H1 (cell line): ENCODE data around the gene MPV17L2. TPM values are rescaled to one million over a fixed set of nuclear protein-coding genes. Genes with fewer than 3 reads are reported as not detected.

Experiments
- BACH1 ChIP-seq: IDR thresholded peaks from 2 replicates; pipeline ENCODE4 v1.6.1; 2012; ENCODE audit warnings: low read length, improper control_type of control experiment
- CBX8 ChIP-seq: fragments of 300-800, 300-1000 bp; sonication (generic); IDR thresholded peaks from 2 replicates; pipeline ENCODE4 v1.7.1; 2016; ENCODE audit warnings: low read depth, low read length, borderline replicate concordance
- CEBPB ChIP-seq: IDR thresholded peaks from 2 replicates; pipeline ENCODE4 v1.6.1; 2012; ENCODE audit warnings: low read depth, low read length
- JUND ChIP-seq: IDR thresholded peaks from 2 replicates; pipeline ENCODE4 v1.6.1; 2011; ENCODE audit warnings: mild to moderate bottlenecking, improper control_type of control experiment, low read length
- KDM5A ChIP-seq: fragments of 200-600 bp; IDR thresholded peaks from 2 replicates; pipeline ENCODE4 v1.7.1; 2012; ENCODE audit warnings: mild to moderate bottlenecking, low read length, inconsistent platforms, mixed read lengths
- MAFK ChIP-seq: IDR thresholded peaks from 2 replicates; pipeline ENCODE4 v1.6.1; 2012; ENCODE audit warnings: low read depth, mild to moderate bottlenecking, improper control_type of control experiment, low read length
- PHF8 ChIP-seq: fragments of 200-600 bp; sonication (generic); conservative IDR thresholded peaks from 2 replicates; pipeline ENCODE4 v1.7.1; 2012; ENCODE audit warnings: low read depth, mild to moderate bottlenecking, inconsistent platforms, low read length, moderate library complexity
- POU5F1 ChIP-seq: IDR thresholded peaks from 2 replicates; pipeline ENCODE4 v1.6.1; 2011; ENCODE audit warnings: low read depth, mild to moderate bottlenecking, low read length, moderate library complexity
- RXRA ChIP-seq: IDR thresholded peaks from 2 replicates; pipeline ENCODE4 v1.6.1; 2011; ENCODE audit warnings: low read depth, mild to moderate bottlenecking, low read length, moderate library complexity; ENCODE audit not compliant: insufficient read depth
- SAP30 ChIP-seq: fragments of 300-600 bp; sonication (generic); IDR thresholded peaks from 2 replicates; pipeline ENCODE4 v1.7.1; 2012; ENCODE audit warnings: low read length, moderate library complexity, mild to moderate bottlenecking, inconsistent platforms; ENCODE audit not compliant: insufficient read depth, insufficient replicate concordance
- SIX5 ChIP-seq: IDR thresholded peaks from 2 replicates; pipeline ENCODE4 v1.6.1; 2011; ENCODE audit warnings: mild to moderate bottlenecking, low read depth, low read length
- SP1 ChIP-seq: IDR thresholded peaks from 2 replicates; pipeline ENCODE4 v1.6.1; 2011; ENCODE audit warnings: low read depth, low read length
- SUZ12 ChIP-seq: fragments of 200-600 bp; sonication (generic); IDR thresholded peaks from 2 replicates; pipeline ENCODE4 v1.6.1; 2012; ENCODE audit warnings: mild to moderate bottlenecking, inconsistent platforms, low read length, moderate library complexity, mixed read lengths
- TBP ChIP-seq: IDR thresholded peaks from 2 replicates; pipeline ENCODE4 v1.6.1; 2011; ENCODE audit warnings: low read depth, low read length, improper control_type of control experiment
- polyA plus RNA-seq, 7 experiments: library from polyadenylated mRNA; depleted of rRNA in 3 of 7; stranded (reverse) in 5 of 7; unstranded in 2 of 7; fragments of >200 nt in 5 of 7; fragments of 200-250 nt in 2 of 7; gene quantifications; 1 replicate in 5 of 7; 2 replicates in 1 of 7; 4 replicates in 1 of 7; pipeline versions ENCODE4 v1.2.1 to v1.2.3, GENCODE V29; 2011 to 2013; ENCODE audit warnings: missing spikeins in 2 of 7, mixed read lengths in 2 of 7
- total RNA-seq: library from RNA; stranded (reverse); fragmentation: NEBNext Ultra II Directional; extraction: Animal tissue kit (Norgen Biotek cat#: 25700); gene quantifications from 2 replicates; pipeline ENCODE4 v1.2.1, GENCODE V29; 2021
- TF ChIP-seq, protein P1 (sequence below): IDR thresholded peaks from 2 replicates; pipeline ENCODE4 v1.6.1; 2012; ENCODE audit warnings: inconsistent platforms

MPV17L2 gene
- total and polyA plus RNA-seq, 2 of the 8 experiments (the other 6 are each of a cell fraction or from before 2014, with no cell fraction given), result 24.2 to 82.6 TPM

DNA sequence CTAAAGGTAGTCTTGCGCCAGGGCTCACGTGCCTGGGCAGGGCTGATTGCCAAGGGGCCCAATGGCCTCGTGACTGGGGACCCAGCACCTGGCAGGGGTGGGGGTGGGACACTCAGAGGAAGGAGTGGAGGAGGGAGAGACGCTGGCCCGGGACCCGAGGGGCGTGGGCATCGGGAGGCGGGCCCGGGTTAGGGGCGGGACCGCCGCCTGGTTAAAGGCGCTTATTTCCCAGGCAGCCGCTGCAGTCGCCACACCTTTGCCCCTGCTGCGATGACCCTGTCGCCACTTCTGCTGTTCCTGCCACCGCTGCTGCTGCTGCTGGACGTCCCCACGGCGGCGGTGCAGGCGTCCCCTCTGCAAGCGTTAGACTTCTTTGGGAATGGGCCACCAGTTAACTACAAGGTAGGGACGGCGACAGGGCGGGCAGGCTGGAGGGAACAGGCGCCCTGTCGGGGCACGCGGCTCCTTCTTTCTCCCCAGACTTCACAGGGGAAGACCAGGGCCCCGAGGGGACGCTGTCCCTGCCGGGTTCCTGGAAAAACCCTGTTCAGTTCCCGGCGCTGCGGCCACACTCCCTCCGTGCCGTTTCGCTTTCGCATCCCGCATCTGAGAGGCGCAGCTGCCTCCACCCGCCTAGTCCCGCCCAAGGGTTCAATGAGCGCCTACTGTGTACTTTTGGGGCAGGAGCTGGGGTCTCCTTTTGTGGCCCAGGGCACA is 19.3 kb upstream of the MPV17L2 start, which contains the start of gene IFI30 (continued):
- TF ChIP-seq JUND (no peak), RXRA (no peak), SUZ12 (peak; percentile 53; the same call in 1 of the 2 replicates), CEBPB (no peak), TBP (peak; percentile 29; the same call in 1 of the 2 replicates), BACH1 (peak; percentile 39; the same call in 1 of the 2 replicates), SAP30 (no peak), POU5F1 (no peak), SIX5 (no peak), MAFK (no peak), SP1 (peak; percentile 51; the same call in 1 of the 2 replicates), KDM5A (no peak), PHF8 (no peak), CBX8 (no peak)
- TF ChIP-seq, protein P1, sequence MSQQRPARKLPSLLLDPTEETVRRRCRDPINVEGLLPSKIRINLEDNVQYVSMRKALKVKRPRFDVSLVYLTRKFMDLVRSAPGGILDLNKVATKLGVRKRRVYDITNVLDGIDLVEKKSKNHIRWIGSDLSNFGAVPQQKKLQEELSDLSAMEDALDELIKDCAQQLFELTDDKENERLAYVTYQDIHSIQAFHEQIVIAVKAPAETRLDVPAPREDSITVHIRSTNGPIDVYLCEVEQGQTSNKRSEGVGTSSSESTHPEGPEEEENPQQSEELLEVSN, result peak; percentile 81
